Body of pancreas (tissue), 4 donors: ENCODE results near the gene RBCK1.
A peak's percentile ranks its signal among the peaks of the same experiment; 100 is the strongest.

ENCODE experiments used
- POLR2A ChIP-seq, 3 donors: fragments of 450-650 bp; IDR thresholded peaks; one replicate each; pipeline ENCODE4 v1.6.1; 2016; ENCODE audit warnings: antibody characterized with exemption in 3 of 3, mild to moderate bottlenecking in 2 of 3
- TF ChIP-seq, protein P1 (sequence below), 7 experiments: fragments of 450-650 bp in 4 of 7; fragments of 200-600 bp in 3 of 7; sonication (generic) in 3 of 7; IDR thresholded peaks; one replicate each; pipeline ENCODE4 v1.5.1; 2016 to 2019; ENCODE audit warnings: antibody characterized with exemption in 7 of 7

DNA sequence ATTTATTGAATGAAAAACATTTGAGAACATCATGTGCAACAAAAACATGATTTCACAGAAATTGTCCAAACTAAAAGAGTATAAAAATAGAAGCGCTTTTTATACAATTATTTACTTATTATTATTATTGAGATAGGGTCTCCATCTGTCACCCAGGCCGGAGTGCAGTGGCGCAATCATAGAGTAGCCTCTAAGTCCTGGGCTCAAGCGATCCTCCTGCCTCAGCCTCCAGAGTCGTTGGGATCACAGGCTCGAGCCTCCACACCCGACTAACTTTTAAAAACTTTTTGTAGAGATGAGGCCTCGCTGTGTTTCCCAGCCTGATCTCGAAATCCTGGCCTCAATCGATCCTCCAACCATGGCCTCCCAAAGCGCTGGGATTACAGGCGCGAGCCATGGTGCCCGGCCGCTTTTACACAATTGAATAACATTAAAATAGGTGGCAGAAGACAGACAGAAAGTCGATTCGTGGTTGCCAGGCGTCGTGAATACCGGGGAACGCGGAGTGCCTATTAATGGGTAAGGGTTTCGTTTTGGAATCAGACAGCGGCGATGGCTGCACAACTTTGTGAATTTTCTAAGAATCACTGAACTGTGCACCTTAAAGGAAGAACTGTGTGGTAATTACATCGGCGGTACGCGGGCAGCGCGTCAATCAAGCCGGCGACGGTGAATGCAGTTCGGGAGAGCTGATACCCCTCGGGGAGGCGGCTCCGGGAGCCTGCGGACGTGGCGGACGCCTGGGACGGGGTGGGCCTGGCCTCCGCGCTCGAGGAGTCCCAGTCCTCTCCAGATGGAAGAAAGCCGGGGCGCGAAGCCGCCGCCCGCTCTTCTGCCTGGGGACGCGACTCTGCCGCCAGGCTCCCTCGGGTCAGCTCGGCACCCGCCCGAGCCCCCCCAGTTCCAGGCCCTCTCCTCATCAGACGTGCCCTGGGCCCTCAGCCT lies 53.4 kb downstream of the RBCK1 start:
- TF ChIP-seq, protein P1, sequence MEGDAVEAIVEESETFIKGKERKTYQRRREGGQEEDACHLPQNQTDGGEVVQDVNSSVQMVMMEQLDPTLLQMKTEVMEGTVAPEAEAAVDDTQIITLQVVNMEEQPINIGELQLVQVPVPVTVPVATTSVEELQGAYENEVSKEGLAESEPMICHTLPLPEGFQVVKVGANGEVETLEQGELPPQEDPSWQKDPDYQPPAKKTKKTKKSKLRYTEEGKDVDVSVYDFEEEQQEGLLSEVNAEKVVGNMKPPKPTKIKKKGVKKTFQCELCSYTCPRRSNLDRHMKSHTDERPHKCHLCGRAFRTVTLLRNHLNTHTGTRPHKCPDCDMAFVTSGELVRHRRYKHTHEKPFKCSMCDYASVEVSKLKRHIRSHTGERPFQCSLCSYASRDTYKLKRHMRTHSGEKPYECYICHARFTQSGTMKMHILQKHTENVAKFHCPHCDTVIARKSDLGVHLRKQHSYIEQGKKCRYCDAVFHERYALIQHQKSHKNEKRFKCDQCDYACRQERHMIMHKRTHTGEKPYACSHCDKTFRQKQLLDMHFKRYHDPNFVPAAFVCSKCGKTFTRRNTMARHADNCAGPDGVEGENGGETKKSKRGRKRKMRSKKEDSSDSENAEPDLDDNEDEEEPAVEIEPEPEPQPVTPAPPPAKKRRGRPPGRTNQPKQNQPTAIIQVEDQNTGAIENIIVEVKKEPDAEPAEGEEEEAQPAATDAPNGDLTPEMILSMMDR (IDR thresholded peaks at IDR 0.05): no peak
- TF ChIP-seq POLR2A (IDR thresholded peaks at IDR 0.05): peak in 2 of 3 donors; percentile 3 to 14
